Endothelial cell of umbilical vein (primary cell): ENCODE data around the gene COL4A2. TPM values are rescaled to one million over a fixed set of nuclear protein-coding genes. Genes with fewer than 3 reads are reported as not detected.

Source experiments
- BruUV-seq: library from RNA; stranded (reverse); fragments of 400-500 nt; replicated peaks from 2 replicates; lab custom pipeline; 2021; lab: Mats Ljungman, UMichigan
- CTCF ChIA-PET: fragments of 300-600, 350-600 bp; sonication (Branson Sonifier 250); formaldehyde crosslinking; loops from one replicate; lab custom pipeline; 2021; ENCODE audit warnings: antibody characterized with exemption, inconsistent platforms; lab: Charles Lee
- POLR2A ChIA-PET: fragments of 300-600, 350-600 bp; sonication (Branson Sonifier 250); formaldehyde crosslinking; loops from one replicate; lab custom pipeline; 2021; ENCODE audit warnings: antibody characterized with exemption, inconsistent platforms; lab: Charles Lee
- DNase-seq: peaks from one replicate; pipeline ENCODE4 v3.0.0-alpha.2; 2011; ENCODE audit warnings: low read depth, low spot score
- FAIRE-seq: peaks from 2 replicates; lab custom pipeline; 2011; peaks lifted over from hg19 to GRCh38; lab: Jason Lieb, UNC
- H2AFZ ChIP-seq: 2 replicates; pipeline ENCODE4 v1.6.0; 2012; ENCODE audit warnings: low read depth, low read length, control low read depth, inconsistent platforms
- H3K27ac ChIP-seq: 2 replicates; pipeline ENCODE4 v1.5.1; 2011; ENCODE audit warnings: low read depth, mild to moderate bottlenecking, control low read depth, low read length, moderate library complexity; ENCODE audit not compliant: insufficient read depth
- H3K27me3 ChIP-seq, 2 experiments: 2 replicates each; pipeline versions ENCODE4 v1.6.0 to v1.6.1; 2011; ENCODE audit warnings: low read length in 2 of 2, mixed read lengths in 1 of 2; ENCODE audit not compliant: control insufficient read depth in 2 of 2, insufficient read depth in 2 of 2
- H3K36me3 ChIP-seq, 2 experiments: 2 replicates in 1 of 2; 3 replicates in 1 of 2; pipeline ENCODE4 v1.5.1; 2011; ENCODE audit warnings: low read length in 2 of 2, mild to moderate bottlenecking in 1 of 2, moderate library complexity in 1 of 2; ENCODE audit not compliant: control insufficient read depth in 2 of 2, insufficient read depth in 2 of 2; ENCODE audit errors: extremely low read depth in 1 of 2
- H3K4me1 ChIP-seq: 3 replicates; pipeline ENCODE4 v1.5.1; 2011; ENCODE audit warnings: mild to moderate bottlenecking, low read length; ENCODE audit not compliant: control insufficient read depth, insufficient read depth; ENCODE audit errors: extremely low read depth
- H3K4me2 ChIP-seq: 2 replicates; pipeline ENCODE4 v1.6.1; 2011; ENCODE audit warnings: low read length, control low read depth, mixed read lengths; ENCODE audit not compliant: insufficient read depth
- H3K4me3 ChIP-seq, 3 experiments: fragments of 200-600 bp in 1 of 3; sonication (generic), shearing (Covaris generic) in 1 of 3; replicated peaks in 1 of 3; 2 replicates each; pipeline ENCODE4 v1.5.1; 2011 to 2016; ENCODE audit warnings: control low read depth in 3 of 3, low read length in 3 of 3, mild to moderate bottlenecking in 2 of 3, inconsistent platforms in 1 of 3, low read depth in 1 of 3, moderate library complexity in 1 of 3; ENCODE audit not compliant: insufficient read depth in 1 of 3
- H3K79me2 ChIP-seq: 2 replicates; pipeline ENCODE4 v1.6.0; 2012; ENCODE audit warnings: low read length, inconsistent platforms; ENCODE audit not compliant: control insufficient read depth, insufficient read depth
- H3K9ac ChIP-seq: replicated peaks from 2 replicates; pipeline ENCODE3; 2011; ENCODE audit warnings: low read length, control low read depth; ENCODE audit not compliant: insufficient read depth; ENCODE audit errors: extremely low read depth
- H3K9me1 ChIP-seq: replicated peaks from 3 replicates; pipeline ENCODE4 v1.6.0; 2011; ENCODE audit warnings: mild to moderate bottlenecking, low read length; ENCODE audit not compliant: control insufficient read depth, insufficient read depth; ENCODE audit errors: extremely low read depth
- H3K9me3 ChIP-seq: replicated peaks from 2 replicates; pipeline ENCODE4 v1.5.1; 2012; ENCODE audit warnings: low read length, inconsistent platforms; ENCODE audit not compliant: control insufficient read depth, insufficient read depth
- H4K20me1 ChIP-seq: replicated peaks from 2 replicates; pipeline ENCODE3; 2011; ENCODE audit warnings: mild to moderate bottlenecking, low read length; ENCODE audit not compliant: control insufficient read depth, insufficient read depth; ENCODE audit errors: extremely low read depth
- CTCF ChIP-seq, 2 donors: IDR thresholded peaks; 1 replicate in 1 of 2; 2 replicates in 1 of 2; pipeline ENCODE4 v1.5.1; 2011; ENCODE audit warnings: low read length in 2 of 2, mild to moderate bottlenecking in 2 of 2, moderate library complexity in 2 of 2, control low read depth in 1 of 2, inconsistent platforms in 1 of 2, low read depth in 1 of 2; ENCODE audit not compliant: insufficient read depth in 1 of 2; ENCODE audit errors: extremely low read depth in 1 of 2
- EZH2 ChIP-seq: IDR thresholded peaks from 2 replicates; pipeline ENCODE4 v1.6.1; 2012; ENCODE audit warnings: borderline replicate concordance, low read depth, mild to moderate bottlenecking, moderate library complexity, low read length, inconsistent platforms; ENCODE audit not compliant: severe bottlenecking
- FOS ChIP-seq: IDR thresholded peaks from 2 replicates; pipeline ENCODE4 v1.6.1; 2011; ENCODE audit warnings: mild to moderate bottlenecking, low read length, moderate library complexity, borderline replicate concordance; ENCODE audit not compliant: insufficient read depth
- GATA2 ChIP-seq: IDR thresholded peaks from 2 replicates; pipeline ENCODE4 v1.7.0; 2011; ENCODE audit warnings: low read depth, mild to moderate bottlenecking, moderate library complexity, mixed read lengths, low read length; ENCODE audit not compliant: insufficient read length, insufficient read depth
- JUN ChIP-seq: IDR thresholded peaks from 2 replicates; pipeline ENCODE4 v1.6.1; 2011; ENCODE audit warnings: borderline replicate concordance, low read depth; ENCODE audit not compliant: insufficient read length, insufficient read depth
- MAX ChIP-seq: IDR thresholded peaks from 2 replicates; pipeline ENCODE4 v1.6.1; 2011; ENCODE audit not compliant: insufficient read depth, insufficient read length
- MYC ChIP-seq: IDR thresholded peaks from one replicate; pipeline ENCODE4 v1.6.1; 2011; ENCODE audit warnings: mild to moderate bottlenecking, low read depth, low read length
- POLR2A ChIP-seq: IDR thresholded peaks from 2 replicates; pipeline ENCODE4 v1.6.1; 2012; ENCODE audit warnings: low read depth, mild to moderate bottlenecking, control low read depth, low read length
- POLR2AphosphoS5 ChIP-seq: IDR thresholded peaks from 2 replicates; pipeline ENCODE4 v1.6.1; 2012; ENCODE audit warnings: low read depth, mild to moderate bottlenecking, control low read depth, low read length, moderate library complexity; ENCODE audit not compliant: insufficient read depth
- dilution Hi-C: fragments of 300-500 bp; cut with MboI; formaldehyde crosslinking; loops from one replicate; pipeline ENCODE4 v1.15.0; 2019; ENCODE audit warnings: low sequenced_read_pairs; ENCODE audit not compliant: extremely low pct_ligation_motif_present
- intact Hi-C: fragments of 100-400 bp; cut with micrococcal nuclease; formaldehyde crosslinking; loops from one replicate; pipeline ENCODE4 v1.10.0; 2022
- polyA plus RNA-seq, 4 experiments: library from polyadenylated mRNA; depleted of rRNA in 3 of 4; stranded (reverse) in 3 of 4; unstranded in 1 of 4; fragments of >200 nt; gene quantifications; 2 replicates each; pipeline versions ENCODE4 v1.2.1 to v1.2.3, GENCODE V29; 2011 to 2012; ENCODE audit warnings: missing spikeins in 1 of 4
- total RNA-seq: library from RNA; stranded (reverse); gene quantifications from 2 replicates; pipeline ENCODE4 v1.2.3, GENCODE V29; 2021

Gene COL4A2
- total and polyA plus RNA-seq, 2 donors (not counting 3 experiments of a cell fraction or from before 2014, with no cell fraction given), result 792 to 940 TPM

- BruUV-seq, result no TSS peak
- intact Hi-C loops, result loop anchor here (5.0 kb wide), 1 partner anchor 360 kb away; no protein-coding TSS in a partner anchor
- H4K20me1 ChIP-seq, result no peaks in the 10 kb centered on the region
- dilution Hi-C loops, result no loop called here
- ChIA-PET CTCF (no interaction called here), POLR2A (no interaction called here)
- no peak overlapping the region for H3K4me2 ChIP-seq
- no peak overlapping the region for H2AFZ ChIP-seq
- H3K36me3 ChIP-seq, result peaks cover 20 to 21% of the 10 kb centered on the region in 2 experiments
- H3K9me1 ChIP-seq, result no peaks in the 10 kb centered on the region
- no peak for DNase-seq
- H3K79me2 ChIP-seq, result no peaks in the 10 kb centered on the region
- TF ChIP-seq JUN, result no peak
- no peak for TF ChIP-seq GATA2
- TF ChIP-seq EZH2, result no peak
- H3K4me1 ChIP-seq, result no peaks in the 10 kb centered on the region
- no peak for FAIRE-seq
- H3K27me3 ChIP-seq, result no peaks in the 10 kb centered on the region
- no peaks in the 10 kb centered on the region for H3K9me3 ChIP-seq
- no peak overlapping the region for H3K4me3 ChIP-seq
- H3K9ac ChIP-seq, result no peak overlapping the region
- no peak overlapping the region for H3K27ac ChIP-seq
Measured at GRCh38 chr13:110457361-110457760, 150.3 kb downstream of the COL4A2 start.

GRCh38 chr13:110458017-110458416 is 150.9 kb downstream of the COL4A2 start:
- CTCF ChIA-PET, result no interaction called here
- DNase-seq (no peak), FAIRE-seq (no peak)
- POLR2A ChIA-PET, result no interaction called here
- no peaks in the 10 kb centered on the region for H3K79me2 ChIP-seq
- no peak overlapping the region for H3K4me3 ChIP-seq
- H3K36me3 ChIP-seq, result peaks cover 22 to 24% of the 10 kb centered on the region in 2 experiments
- no peaks in the 10 kb centered on the region for H4K20me1 ChIP-seq
- H3K27me3 ChIP-seq, result no peaks in the 10 kb centered on the region
- BruUV-seq, result no TSS peak
- dilution Hi-C loops (no loop called here), intact Hi-C loops (loop anchor here (5.0 kb wide), 1 partner anchor 359 kb away; no protein-coding TSS in a partner anchor)
- H3K4me1 ChIP-seq, result no peaks in the 10 kb centered on the region
- H2AFZ ChIP-seq, result no peak overlapping the region
- H3K9me3 ChIP-seq, result no peaks in the 10 kb centered on the region
- H3K9ac ChIP-seq, result no peak overlapping the region
- no peaks in the 10 kb centered on the region for H3K9me1 ChIP-seq
- H3K4me2 ChIP-seq, result no peak overlapping the region
- no peak overlapping the region for H3K27ac ChIP-seq
- TF ChIP-seq POLR2A, result no peak
- TF ChIP-seq GATA2, result no peak
- TF ChIP-seq MAX, result no peak
- TF ChIP-seq JUN, result no peak
- TF ChIP-seq MYC, result no peak
- no peak for TF ChIP-seq POLR2AphosphoS5
- TF ChIP-seq EZH2, result no peak
- TF ChIP-seq FOS, result no peak
- no peak for TF ChIP-seq CTCF (IDR thresholded peaks at IDR 0.05; ENCODE audit: extremely low read depth in 1 of 2, insufficient read depth in 1 of 2, low read depth in 1 of 2, low read length in 2 of 2)
